Neural cell (in vitro differentiated cells): ENCODE measurements around the gene IFT43.

Source experiments
- CTCF ChIP-seq: fragments of 450-650 bp; IDR thresholded peaks from 2 replicates; pipeline ENCODE4 v1.5.1; 2014; ENCODE audit warnings: antibody characterized with exemption, mild to moderate bottlenecking, moderate library complexity; ENCODE audit not compliant: poor library complexity, severe bottlenecking
- EP300 ChIP-seq: fragments of 450-650 bp; conservative IDR thresholded peaks from 2 replicates; pipeline ENCODE4 v1.6.1; 2014; ENCODE audit warnings: antibody characterized with exemption, mild to moderate bottlenecking, moderate library complexity; ENCODE audit not compliant: poor library complexity, severe bottlenecking
- EZH2 ChIP-seq: fragments of 200-600, 300-800 bp; shearing (Covaris generic), sonication (generic); IDR thresholded peaks from 2 replicates; pipeline ENCODE4 v1.6.1; 2014; ENCODE audit warnings: antibody characterized with exemption, low read length, borderline replicate concordance, mild to moderate bottlenecking; ENCODE audit not compliant: insufficient read depth, poor library complexity, severe bottlenecking
- POLR2AphosphoS5 ChIP-seq: IDR thresholded peaks from 2 replicates; pipeline ENCODE4 v1.6.1; 2012
- TAF1 ChIP-seq: IDR thresholded peaks from 2 replicates; pipeline ENCODE4 v1.6.1; 2012; ENCODE audit warnings: low read depth

DNA sequence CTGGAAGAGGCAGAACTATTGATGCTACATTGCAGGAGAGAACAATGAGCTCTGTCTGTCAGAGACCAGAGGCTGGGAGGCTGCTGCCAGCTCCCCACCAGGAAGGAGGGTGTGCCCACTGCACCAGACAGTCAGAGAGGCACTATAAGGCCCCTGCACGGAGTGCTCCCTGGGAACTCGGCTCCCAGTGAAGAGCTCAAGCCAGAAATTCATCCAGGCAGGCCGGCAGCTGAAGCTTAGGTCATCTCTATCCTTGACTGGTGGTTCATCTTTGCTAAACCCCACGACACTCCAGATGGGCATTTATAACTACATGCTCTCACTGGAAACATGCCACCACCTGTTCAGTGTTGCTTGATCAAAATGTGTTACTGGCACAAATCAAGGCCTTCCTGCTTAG is 101.1 kb downstream of the IFT43 start:
- TF ChIP-seq TAF1 = no peak
- TF ChIP-seq POLR2AphosphoS5 = no peak
- TF ChIP-seq CTCF = no peak
- TF ChIP-seq EZH2 = no peak
- TF ChIP-seq EP300 = no peak
